ENCODE measurements around the gene TMPRSS6. TPM values are rescaled to one million over a fixed set of nuclear protein-coding genes. Genes with fewer than 3 reads are reported as not detected.

The TMPRSS6 gene
- total RNA-seq, 2 experiments from 2014 or later: 39.9 to 42.1 TPM

GRCh38 chr22:37056246-37056645, 53.3 kb downstream of the TMPRSS6 start:
- no peak overlapping the region for H3K27ac Mint-ChIP-seq
- CTCF ChIA-PET: interaction anchor here (1.2 to 2.3 kb wide), 5 partner anchors 10 to 200 kb away, joined by 3 to 8 read pairs (median 7); no protein-coding TSS in a partner anchor
- H3K4me3 Mint-ChIP-seq: no peak overlapping the region
- H3K9me3 Mint-ChIP-seq: no peaks in the 10 kb centered on the region
- peaks cover 40% of the 10 kb centered on the region for H3K4me1 Mint-ChIP-seq (ENCODE audit: low read depth)
- POLR2A ChIA-PET: no interaction called here
- no peaks in the 10 kb centered on the region for H3K27me3 Mint-ChIP-seq
- H3K36me3 Mint-ChIP-seq: peaks cover 22% of the 10 kb centered on the region
- no peak for DNase-seq
- intact Hi-C loops (cut with micrococcal nuclease): no loop called here

GRCh38 chr22:37054600-37055365, 54.7 kb downstream of the TMPRSS6 start:
- POLR2A ChIA-PET: interaction anchor here (0.6 to 1.5 kb wide), 2 partner anchors 13 to 67 kb away, joined by 3 read pairs; no protein-coding TSS in a partner anchor
- Mint-ChIP-seq H3K36me3 (peaks cover 18% of the 10 kb centered on the region), H3K9me3 (no peaks in the 10 kb centered on the region)

GRCh38 chr22:37054056-37054395, 55.5 kb downstream of the TMPRSS6 start:
- intact Hi-C loops (cut with micrococcal nuclease): no loop called here
- no peak for DNase-seq
- peaks cover 16% of the 10 kb centered on the region for H3K36me3 Mint-ChIP-seq
- H3K4me1 Mint-ChIP-seq (ENCODE audit: low read depth): peaks cover 21% of the 10 kb centered on the region
- CTCF ChIA-PET: interaction anchor here (2.5 kb wide), 1 partner anchor 10 kb away, joined by 11 read pairs; no protein-coding TSS in a partner anchor
- POLR2A ChIA-PET: interaction anchor here (0.6 kb wide), 1 partner anchor 14 kb away, joined by 3 read pairs; no protein-coding TSS in a partner anchor
- H3K27ac Mint-ChIP-seq: no peak overlapping the region
- no peaks in the 10 kb centered on the region for H3K27me3 Mint-ChIP-seq
- H3K4me3 Mint-ChIP-seq: no peak overlapping the region
- H3K9me3 Mint-ChIP-seq: no peaks in the 10 kb centered on the region

More at GRCh38 chr22:37054600-37055365, 54.7 kb downstream of the TMPRSS6 start:
- CTCF ChIA-PET: interaction anchor here (0.6 to 2.5 kb wide), 7 partner anchors 8 to 199 kb away, joined by 3 to 11 read pairs (median 7); no protein-coding TSS in a partner anchor
- DNase-seq: no peak
- H3K4me3 Mint-ChIP-seq: no peak overlapping the region
- peaks cover 27% of the 10 kb centered on the region for H3K4me1 Mint-ChIP-seq (ENCODE audit: low read depth)
- H3K27me3 Mint-ChIP-seq: no peaks in the 10 kb centered on the region
- H3K27ac Mint-ChIP-seq: no peak overlapping the region
- intact Hi-C loops (cut with micrococcal nuclease): no loop called here

- no peaks in the 10 kb centered on the region for H3K27me3 Mint-ChIP-seq
- H3K4me1 Mint-ChIP-seq (ENCODE audit: low read depth): peaks cover 21% of the 10 kb centered on the region
- H3K36me3 Mint-ChIP-seq: peaks cover 15% of the 10 kb centered on the region
- H3K27ac Mint-ChIP-seq: no peak overlapping the region
- intact Hi-C loops (cut with micrococcal nuclease): no loop called here
- ChIA-PET POLR2A (no interaction called here), CTCF (interaction anchor here (2.5 kb wide), 1 partner anchor 9 kb away, joined by 11 read pairs; no protein-coding TSS in a partner anchor)
- H3K4me3 Mint-ChIP-seq: no peak overlapping the region
- no peaks in the 10 kb centered on the region for H3K9me3 Mint-ChIP-seq
- no peak for DNase-seq
Observed at GRCh38 chr22:37053310-37054055, 56.0 kb downstream of the TMPRSS6 start.

- Mint-ChIP-seq H3K27ac (no peak overlapping the region), H3K9me3 (no peaks in the 10 kb centered on the region), H3K4me3 (peak overlapping the region; percentile 72), H3K27me3 (no peaks in the 10 kb centered on the region), H3K4me1 (ENCODE audit: low read depth) (peaks cover 19% of the 10 kb centered on the region), H3K36me3 (peaks cover 11% of the 10 kb centered on the region)
- CTCF ChIA-PET: interaction anchor here (1.0 to 1.6 kb wide), 4 partner anchors 9 to 197 kb away, joined by 3 to 4 read pairs (median 4); no protein-coding TSS in a partner anchor
- POLR2A ChIA-PET: interaction anchor here (0.6 to 2.0 kb wide), 2 partner anchors 8 to 12 kb away, joined by 3 to 12 read pairs; no protein-coding TSS in a partner anchor
- no peak for DNase-seq
- intact Hi-C loops (cut with micrococcal nuclease): loop anchor here (1.0 kb wide), 1 partner anchor 8 kb away; no protein-coding TSS in a partner anchor
Observed at GRCh38 chr22:37052386-37053309, 56.9 kb downstream of the TMPRSS6 start.

GRCh38 chr22:37051391-37052385, 57.8 kb downstream of the TMPRSS6 start, which contains the start of gene KCTD17:
Gene KCTD17 (plus strand): TSS chr22:37051742. CDS start chr22:37051761, 19 bp downstream.
- Mint-ChIP-seq H3K36me3 (peaks cover 5% of the 10 kb centered on the region), H3K9me3 (no peaks in the 10 kb centered on the region), H3K4me1 (ENCODE audit: low read depth) (peaks cover 19% of the 10 kb centered on the region), H3K27ac (peak within 1 kb of the TSS; percentile 33), H3K27me3 (no peaks in the 10 kb centered on the region), H3K4me3 (peak within 1 kb of the TSS; percentile 72)
- POLR2A ChIA-PET: interaction anchor here (0.6 to 2.0 kb wide), 7 partner anchors 9 to 191 kb away, joined by 3 to 12 read pairs (median 3); no protein-coding TSS in a partner anchor
- intact Hi-C loops (cut with micrococcal nuclease): loop anchor here (1.0 kb wide), 1 partner anchor 9 kb away; no protein-coding TSS in a partner anchor
- DNase-seq: peak; percentile 86
- CTCF ChIA-PET: interaction anchor here (0.7 to 1.6 kb wide), 11 partner anchors 8 to 209 kb away, joined by 3 to 4 read pairs (median 4); partner anchors contain the start of genes MPST and TST

- no peak overlapping the region for H3K4me3 Mint-ChIP-seq
- ChIA-PET CTCF (interaction anchor here (0.7 to 1.6 kb wide), 10 partner anchors 7 to 210 kb away, joined by 3 to 4 read pairs (median 4); partner anchors contain the start of genes MPST and TST), POLR2A (interaction anchor here (1.0 to 2.0 kb wide), 6 partner anchors 10 to 191 kb away, joined by 3 to 12 read pairs (median 3); no protein-coding TSS in a partner anchor)
- H3K4me1 Mint-ChIP-seq (ENCODE audit: low read depth): peaks cover 22% of the 10 kb centered on the region
- H3K27me3 Mint-ChIP-seq: no peaks in the 10 kb centered on the region
- no peak overlapping the region for H3K27ac Mint-ChIP-seq
- no peaks in the 10 kb centered on the region for H3K36me3 Mint-ChIP-seq
- intact Hi-C loops (cut with micrococcal nuclease): no loop called here
- no peaks in the 10 kb centered on the region for H3K9me3 Mint-ChIP-seq
- DNase-seq: no peak
Observed at GRCh38 chr22:37050913-37051312, 58.6 kb downstream of the TMPRSS6 start.

- no peaks in the 10 kb centered on the region for H3K9me3 Mint-ChIP-seq
- H3K27me3 Mint-ChIP-seq: no peaks in the 10 kb centered on the region
- ChIA-PET POLR2A (interaction anchor here (1.3 kb wide), 1 partner anchor 150 kb away, joined by 3 read pairs; no protein-coding TSS in a partner anchor), CTCF (no interaction called here)
- no peak overlapping the region for H3K27ac Mint-ChIP-seq
- H3K4me3 Mint-ChIP-seq: no peak overlapping the region
- H3K36me3 Mint-ChIP-seq: no peaks in the 10 kb centered on the region
- DNase-seq: no peak
- H3K4me1 Mint-ChIP-seq (ENCODE audit: low read depth): peaks cover 35% of the 10 kb centered on the region
- intact Hi-C loops (cut with micrococcal nuclease): loop anchor here (10.0 kb wide), 1 partner anchor 264 kb away; no protein-coding TSS in a partner anchor
Observed at GRCh38 chr22:37049224-37049623, 60.3 kb downstream of the TMPRSS6 start.

- Mint-ChIP-seq H3K4me3 (no peak overlapping the region), H3K27ac (no peak overlapping the region), H3K9me3 (no peaks in the 10 kb centered on the region), H3K36me3 (no peaks in the 10 kb centered on the region), H3K27me3 (no peaks in the 10 kb centered on the region), H3K4me1 (ENCODE audit: low read depth) (peaks cover 29% of the 10 kb centered on the region)
- CTCF ChIA-PET: interaction anchor here (0.7 to 1.4 kb wide), 3 partner anchors 118 to 151 kb away, joined by 4 to 5 read pairs (median 4); no protein-coding TSS in a partner anchor
- intact Hi-C loops (cut with micrococcal nuclease): loop anchor here (10.0 kb wide), 1 partner anchor 263 kb away; no protein-coding TSS in a partner anchor
- POLR2A ChIA-PET: interaction anchor here (1.3 kb wide), 1 partner anchor 151 kb away, joined by 3 read pairs; no protein-coding TSS in a partner anchor
- no peak for DNase-seq
Observed at GRCh38 chr22:37048133-37048532, 61.4 kb downstream of the TMPRSS6 start.

- H3K9me3 Mint-ChIP-seq: no peaks in the 10 kb centered on the region
- no peaks in the 10 kb centered on the region for H3K36me3 Mint-ChIP-seq
- no peak overlapping the region for H3K27ac Mint-ChIP-seq
- ChIA-PET CTCF (interaction anchor here (1.0 to 4.4 kb wide), 10 partner anchors 9 to 152 kb away, joined by 3 to 55 read pairs (median 6); no protein-coding TSS in a partner anchor), POLR2A (no interaction called here)
- H3K4me3 Mint-ChIP-seq: no peak overlapping the region
- peaks cover 18% of the 10 kb centered on the region for H3K4me1 Mint-ChIP-seq (ENCODE audit: low read depth)
- DNase-seq: no peak
- intact Hi-C loops (cut with micrococcal nuclease): loop anchor here (10.0 kb wide), 1 partner anchor 262 kb away; no protein-coding TSS in a partner anchor
- H3K27me3 Mint-ChIP-seq: no peaks in the 10 kb centered on the region
Observed at GRCh38 chr22:37047006-37047405, 62.5 kb downstream of the TMPRSS6 start.
